Thoracic aorta (tissue), 2 donors: ENCODE data around the gene SPTBN5. TPM values are rescaled to one million over a fixed set of nuclear protein-coding genes. Genes with fewer than 3 reads are reported as not detected.

Source experiments
- ATAC-seq: fragments of 150-250 bp; one replicate; pipeline ENCODE4 v1.8.0; 2017; ENCODE audit warnings: low read depth; ENCODE audit not compliant: insufficient number of reproducible peaks, low FRiP score
- DNase-seq: peaks from one replicate; pipeline ENCODE4 v3.0.0-alpha.2; 2020; ENCODE audit warnings: low spot score
- H3K27ac ChIP-seq, 2 donors: fragments of 200-600 bp; sonication (generic); 1 replicate in 1 of 2; 2 replicates in 1 of 2; pipeline ENCODE4 v1.5.1; 2016; ENCODE audit warnings: mild to moderate bottlenecking in 2 of 2, moderate library complexity in 2 of 2
- H3K27me3 ChIP-seq: fragments of 200-600 bp; sonication (generic); replicated peaks from 2 replicates; pipeline ENCODE4 v1.6.0; 2016; ENCODE audit warnings: mild to moderate bottlenecking; ENCODE audit not compliant: insufficient read depth
- H3K36me3 ChIP-seq: fragments of 200-600 bp; sonication (generic); one replicate; pipeline ENCODE4 v1.5.1; 2016
- H3K4me1 ChIP-seq, 2 donors: fragments of 200-600 bp; sonication (generic); 1 replicate in 1 of 2; 2 replicates in 1 of 2; pipeline versions ENCODE4 v1.5.1 to v1.6.0; 2016; ENCODE audit warnings: low read depth in 2 of 2, mild to moderate bottlenecking in 1 of 2; ENCODE audit not compliant: control insufficient read depth in 1 of 2
- H3K4me3 ChIP-seq: fragments of 200-600 bp; sonication (generic); 2 replicates; pipeline ENCODE4 v1.5.1; 2016; ENCODE audit warnings: mild to moderate bottlenecking
- H3K9me3 ChIP-seq: fragments of 200-600 bp; sonication (generic); 2 replicates; pipeline ENCODE4 v1.5.1; 2016
- total RNA-seq, 2 donors: library from RNA; depleted of rRNA; stranded (reverse); fragments of >200 nt; gene quantifications; one replicate each; pipeline versions ENCODE4 v1.1.0 to v1.2.3, GENCODE V29; 2016
- TF ChIP-seq, protein P1 (sequence below): fragments of 200-600 bp; sonication (generic); IDR thresholded peaks from one replicate; pipeline ENCODE4 v1.5.1; 2019; ENCODE audit warnings: antibody characterized with exemption

The SPTBN5 gene
- total RNA-seq, 2 donors from 2014 or later, result 1.3 to 3.9 TPM

DNA sequence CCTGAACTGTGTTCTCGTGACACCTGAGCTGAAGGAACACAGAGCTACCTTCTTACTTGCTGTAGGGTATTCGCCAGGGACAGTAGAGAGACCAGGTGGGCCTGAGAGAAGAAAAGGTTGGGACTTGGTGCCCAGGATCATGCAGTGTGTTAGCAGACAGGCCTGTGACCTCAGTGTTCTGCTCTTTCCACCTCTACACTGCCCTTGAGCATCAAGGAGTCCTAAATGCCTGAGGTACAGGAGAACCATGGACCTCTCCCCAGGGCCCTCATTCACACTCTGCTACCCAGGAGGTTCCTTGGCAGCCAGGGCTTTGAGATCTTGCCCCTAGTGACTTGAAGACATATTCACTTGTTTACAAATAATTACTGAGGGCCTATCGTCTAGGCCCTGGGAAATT, 88.1 kb downstream of the SPTBN5 start:
- TF ChIP-seq, protein P1, sequence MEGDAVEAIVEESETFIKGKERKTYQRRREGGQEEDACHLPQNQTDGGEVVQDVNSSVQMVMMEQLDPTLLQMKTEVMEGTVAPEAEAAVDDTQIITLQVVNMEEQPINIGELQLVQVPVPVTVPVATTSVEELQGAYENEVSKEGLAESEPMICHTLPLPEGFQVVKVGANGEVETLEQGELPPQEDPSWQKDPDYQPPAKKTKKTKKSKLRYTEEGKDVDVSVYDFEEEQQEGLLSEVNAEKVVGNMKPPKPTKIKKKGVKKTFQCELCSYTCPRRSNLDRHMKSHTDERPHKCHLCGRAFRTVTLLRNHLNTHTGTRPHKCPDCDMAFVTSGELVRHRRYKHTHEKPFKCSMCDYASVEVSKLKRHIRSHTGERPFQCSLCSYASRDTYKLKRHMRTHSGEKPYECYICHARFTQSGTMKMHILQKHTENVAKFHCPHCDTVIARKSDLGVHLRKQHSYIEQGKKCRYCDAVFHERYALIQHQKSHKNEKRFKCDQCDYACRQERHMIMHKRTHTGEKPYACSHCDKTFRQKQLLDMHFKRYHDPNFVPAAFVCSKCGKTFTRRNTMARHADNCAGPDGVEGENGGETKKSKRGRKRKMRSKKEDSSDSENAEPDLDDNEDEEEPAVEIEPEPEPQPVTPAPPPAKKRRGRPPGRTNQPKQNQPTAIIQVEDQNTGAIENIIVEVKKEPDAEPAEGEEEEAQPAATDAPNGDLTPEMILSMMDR, result no peak
- Histone ChIP-seq H3K36me3 (no peaks in the 10 kb centered on the region), H3K4me1 (peaks cover 0 to 20% of the 10 kb centered on the region in 2 donors), H3K27me3 (no peaks in the 10 kb centered on the region), H3K4me3 (no peak overlapping the region), H3K9me3 (no peaks in the 10 kb centered on the region), H3K27ac (peak overlapping the region in 1 of 2 donors; percentile 58)
- DNase-seq (no peak), ATAC-seq (no peak)

DNA sequence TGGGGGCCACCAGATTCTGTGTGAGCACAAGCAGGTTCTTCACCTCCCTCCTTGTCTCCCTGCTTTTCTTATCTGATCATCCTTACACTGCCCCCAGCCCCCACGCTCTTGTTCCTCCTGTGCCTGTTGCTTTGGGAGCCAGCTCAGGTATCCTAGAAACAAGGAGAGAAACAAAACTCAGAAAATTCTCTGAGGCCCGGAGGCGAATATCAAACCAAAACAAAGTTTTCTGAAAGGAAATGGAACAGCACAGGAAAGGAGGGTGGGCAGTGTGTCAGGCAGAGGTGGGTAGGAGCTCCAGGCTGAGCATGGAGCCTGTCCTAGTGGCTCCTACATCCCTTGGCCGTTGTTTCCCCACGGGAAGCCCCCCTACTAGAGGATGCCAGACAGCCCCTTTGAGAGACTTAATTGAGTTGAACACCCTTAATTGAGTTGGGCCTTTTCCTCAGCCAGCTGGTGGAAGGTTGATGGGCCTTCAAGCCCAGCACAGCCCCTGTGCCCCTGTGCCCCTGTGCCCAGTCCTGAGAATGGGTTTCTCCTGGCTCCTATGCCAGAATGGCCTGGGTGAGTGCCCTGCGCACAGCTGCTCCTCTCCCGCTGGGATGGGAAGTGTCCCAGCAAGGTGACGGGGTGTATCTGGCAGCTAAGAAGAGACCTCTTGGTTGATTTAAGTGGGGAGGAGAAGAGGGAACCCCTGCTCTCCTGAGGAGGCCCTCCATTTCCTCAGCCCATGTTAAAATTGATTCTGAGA, 88.8 kb downstream of the SPTBN5 start:
- DNase-seq (no peak), ATAC-seq (no peak)
- H3K9me3 ChIP-seq, result no peaks in the 10 kb centered on the region
- no peaks in the 10 kb centered on the region for H3K27me3 ChIP-seq
- H3K27ac ChIP-seq, result peak overlapping the region; percentile 45 to 58
- no peaks in the 10 kb centered on the region for H3K36me3 ChIP-seq
- peaks cover 0 to 20% of the 10 kb centered on the region in 2 donors for H3K4me1 ChIP-seq
- H3K4me3 ChIP-seq, result no peak overlapping the region
- TF ChIP-seq, protein P1, result no peak

DNA sequence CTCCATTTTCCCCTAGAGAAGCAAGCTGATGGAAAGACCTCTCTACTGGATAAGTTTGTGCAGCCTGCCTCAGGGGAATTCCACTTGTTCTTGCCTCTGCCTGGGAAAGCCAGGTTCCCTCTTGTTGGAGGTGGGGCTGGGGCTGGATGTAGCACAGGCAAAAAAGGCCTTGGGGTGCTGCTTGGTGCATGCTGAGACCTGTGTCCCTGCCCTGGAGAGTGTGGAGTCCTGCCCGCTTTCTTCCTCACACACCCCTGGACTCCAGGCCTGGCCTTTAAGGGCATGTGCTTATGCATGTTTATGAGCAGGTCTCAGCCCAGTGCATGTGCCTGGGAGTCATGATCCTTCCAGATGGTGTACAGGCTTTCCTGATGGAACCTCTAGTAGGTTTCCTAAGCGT, 89.5 kb downstream of the SPTBN5 start:
- H3K36me3 ChIP-seq, result no peaks in the 10 kb centered on the region
- no peaks in the 10 kb centered on the region for H3K9me3 ChIP-seq
- peaks cover 0 to 20% of the 10 kb centered on the region in 2 donors for H3K4me1 ChIP-seq
- peak overlapping the region; percentile 45 to 58 for H3K27ac ChIP-seq
- H3K4me3 ChIP-seq, result no peak overlapping the region
- TF ChIP-seq, protein P1, result no peak
- H3K27me3 ChIP-seq, result no peaks in the 10 kb centered on the region
- no peak for ATAC-seq
- DNase-seq, result no peak

DNA sequence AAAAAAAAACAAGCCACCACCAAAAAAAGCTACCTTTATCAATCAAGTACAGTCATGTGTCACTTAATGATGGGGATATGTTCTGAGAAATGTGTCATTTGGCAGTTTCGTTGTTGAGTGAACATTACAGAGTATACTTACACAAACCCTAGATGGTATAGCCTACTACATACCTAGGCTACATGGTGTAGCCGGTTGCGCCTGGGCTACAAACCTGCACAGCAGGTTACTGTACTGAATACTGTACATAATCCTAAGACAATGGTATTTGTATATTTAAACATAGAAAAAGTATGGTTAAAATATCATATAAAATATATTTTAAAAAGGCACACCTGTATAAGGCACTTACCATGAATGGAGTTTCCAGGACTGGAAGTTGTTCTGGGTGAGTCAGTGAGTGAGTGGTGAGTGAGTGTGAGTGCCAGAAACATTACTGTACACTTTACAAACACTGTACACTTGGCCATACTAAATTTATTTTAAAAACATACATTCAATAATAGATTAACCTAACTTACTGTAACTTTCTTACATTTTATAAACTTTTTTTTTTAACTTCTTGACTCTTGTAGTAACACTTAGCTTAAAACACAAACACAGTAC, 91.9 kb downstream of the SPTBN5 start:
- Histone ChIP-seq H3K36me3 (no peaks in the 10 kb centered on the region), H3K27me3 (no peaks in the 10 kb centered on the region), H3K4me1 (peaks cover 3 to 25% of the 10 kb centered on the region in 2 donors), H3K27ac (no peak overlapping the region), H3K9me3 (no peaks in the 10 kb centered on the region), H3K4me3 (no peak overlapping the region)
- DNase-seq (no peak), ATAC-seq (no peak)
- TF ChIP-seq, protein P1, result no peak

DNA sequence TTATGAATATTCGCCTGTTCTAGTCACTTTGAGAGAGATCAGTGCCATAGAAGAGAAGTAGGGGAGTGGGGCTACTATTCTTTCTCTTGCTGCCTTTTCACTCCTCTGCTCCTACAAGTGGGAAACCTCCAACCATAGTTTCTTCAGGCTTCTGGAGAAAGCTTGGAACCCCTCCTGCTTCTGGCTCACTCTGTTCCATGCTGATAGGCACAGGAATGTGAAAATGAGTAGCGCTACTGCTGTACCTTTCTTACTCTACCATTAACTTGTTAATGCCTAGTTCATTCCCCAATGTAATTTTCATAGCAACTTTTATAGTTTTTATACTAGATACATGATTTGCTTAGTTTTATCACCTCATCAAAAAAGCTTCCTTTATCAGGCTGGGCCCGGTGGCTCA, 92.7 kb downstream of the SPTBN5 start:
- no peaks in the 10 kb centered on the region for H3K27me3 ChIP-seq
- ATAC-seq (no peak), DNase-seq (no peak)
- H3K36me3 ChIP-seq, result no peaks in the 10 kb centered on the region
- H3K27ac ChIP-seq, result no peak overlapping the region
- H3K4me1 ChIP-seq, result peaks cover 10 to 33% of the 10 kb centered on the region in 2 donors
- H3K4me3 ChIP-seq, result no peak overlapping the region
- TF ChIP-seq, protein P1, result no peak
- H3K9me3 ChIP-seq, result no peaks in the 10 kb centered on the region
